ENCODE results near the gene KLHL40.
A peak's percentile ranks its signal among the peaks of the same experiment; 100 is the strongest.

KLHL40 gene

DNA sequence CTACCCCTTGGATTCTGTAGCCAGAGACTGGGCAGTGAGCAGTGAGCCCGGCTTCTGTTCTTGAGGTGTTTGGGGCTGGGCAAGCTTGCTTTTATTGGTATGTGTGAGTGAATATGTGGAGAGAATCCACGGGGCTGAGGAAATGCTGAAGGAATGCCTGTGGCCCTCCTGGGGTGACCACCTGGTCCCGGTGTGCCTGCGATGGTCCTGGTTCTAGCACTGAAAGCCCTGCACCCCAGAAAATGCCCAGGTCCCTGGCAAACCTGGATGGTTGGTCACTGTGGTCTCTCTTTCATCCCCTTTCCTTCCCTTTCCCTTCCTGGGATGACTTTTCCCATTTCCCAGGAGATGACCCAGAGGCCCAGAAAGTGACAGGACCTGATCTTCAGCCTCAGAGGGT lies 27.7 kb upstream of the KLHL40 start:
- no peak for DNase-seq

DNA sequence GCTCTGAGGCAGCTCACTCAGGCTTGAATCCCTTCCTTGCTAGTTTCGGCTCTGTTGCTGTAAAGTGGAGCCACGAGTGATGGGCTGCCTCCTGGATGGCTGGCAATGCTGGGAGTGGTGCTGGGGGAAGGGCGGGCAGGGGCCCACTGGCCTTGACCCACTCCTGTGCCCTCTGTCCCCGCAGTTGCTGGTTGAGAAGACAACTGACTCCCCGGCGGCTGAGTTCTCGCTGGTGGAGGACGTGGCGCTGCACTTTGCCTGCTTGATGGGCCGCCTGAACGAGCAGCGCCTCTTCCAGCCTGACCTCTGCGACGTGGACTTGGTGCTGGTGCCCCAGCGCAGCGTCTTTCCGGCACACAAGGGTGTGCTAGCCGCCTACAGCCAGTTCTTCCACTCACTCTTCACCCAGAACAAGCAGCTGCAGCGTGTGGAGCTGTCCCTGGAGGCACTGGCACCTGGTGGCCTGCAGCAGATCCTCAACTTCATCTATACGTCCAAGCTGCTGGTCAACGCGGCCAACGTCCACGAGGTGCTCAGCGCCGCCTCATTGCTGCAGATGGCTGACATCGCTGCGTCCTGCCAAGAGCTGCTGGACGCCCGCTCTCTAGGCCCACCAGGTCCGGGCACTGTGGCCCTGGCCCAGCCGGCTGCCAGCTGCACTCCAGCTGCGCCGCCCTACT lies 27.1 kb upstream of the KLHL40 start:
- no peak for DNase-seq

DNA sequence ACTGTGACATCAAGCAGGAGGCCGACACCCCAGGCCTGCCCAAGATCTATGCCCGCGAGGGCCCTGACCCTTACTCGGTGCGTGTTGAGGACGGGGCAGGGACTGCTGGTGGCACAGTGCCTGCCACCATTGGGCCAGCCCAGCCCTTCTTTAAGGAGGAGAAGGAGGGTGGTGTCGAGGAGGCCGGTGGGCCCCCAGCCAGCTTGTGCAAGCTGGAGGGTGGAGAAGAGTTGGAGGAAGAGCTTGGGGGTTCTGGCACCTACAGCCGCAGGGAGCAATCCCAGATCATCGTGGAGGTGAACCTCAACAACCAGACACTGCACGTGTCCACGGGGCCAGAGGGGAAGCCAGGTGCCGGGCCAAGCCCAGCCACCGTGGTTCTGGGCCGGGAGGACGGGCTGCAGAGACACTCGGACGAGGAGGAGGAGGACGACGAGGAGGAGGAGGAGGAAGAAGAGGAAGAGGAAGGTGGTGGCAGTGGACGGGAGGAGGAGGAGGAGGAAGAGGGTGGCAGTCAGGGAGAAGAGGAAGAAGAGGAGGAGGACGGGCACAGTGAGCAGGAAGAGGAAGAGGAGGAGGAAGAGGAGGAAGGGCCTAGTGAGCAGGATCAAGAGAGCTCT lies 26.5 kb upstream of the KLHL40 start:
- no peak for DNase-seq

DNA sequence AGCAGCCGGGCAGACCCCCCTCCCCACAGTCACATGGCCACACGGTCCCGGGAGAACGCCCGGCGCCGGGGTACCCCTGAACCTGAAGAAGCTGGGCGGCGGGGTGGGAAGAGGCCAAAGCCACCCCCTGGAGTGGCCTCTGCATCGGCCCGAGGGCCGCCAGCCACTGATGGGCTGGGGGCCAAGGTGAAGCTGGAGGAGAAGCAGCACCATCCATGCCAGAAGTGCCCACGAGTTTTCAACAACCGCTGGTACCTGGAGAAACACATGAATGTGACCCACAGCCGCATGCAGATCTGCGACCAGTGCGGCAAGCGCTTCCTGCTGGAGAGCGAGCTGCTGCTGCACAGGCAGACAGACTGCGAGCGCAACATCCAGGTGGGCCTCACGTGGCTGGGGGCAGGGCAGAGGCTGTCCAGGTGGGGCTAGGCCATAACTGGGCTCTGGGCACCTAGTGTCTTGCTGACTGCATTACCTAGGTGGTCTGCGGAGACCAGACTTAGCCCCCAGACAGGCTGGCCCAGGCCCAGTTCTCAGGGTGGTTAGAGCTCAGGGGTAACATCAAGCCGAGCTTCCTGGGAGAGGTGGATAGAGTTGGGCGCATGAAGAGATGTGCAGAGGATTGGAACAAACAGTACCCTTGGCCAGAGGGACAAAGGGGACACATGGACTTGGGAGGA lies 25.7 kb upstream of the KLHL40 start:
- DNase-seq = no peak

DNA sequence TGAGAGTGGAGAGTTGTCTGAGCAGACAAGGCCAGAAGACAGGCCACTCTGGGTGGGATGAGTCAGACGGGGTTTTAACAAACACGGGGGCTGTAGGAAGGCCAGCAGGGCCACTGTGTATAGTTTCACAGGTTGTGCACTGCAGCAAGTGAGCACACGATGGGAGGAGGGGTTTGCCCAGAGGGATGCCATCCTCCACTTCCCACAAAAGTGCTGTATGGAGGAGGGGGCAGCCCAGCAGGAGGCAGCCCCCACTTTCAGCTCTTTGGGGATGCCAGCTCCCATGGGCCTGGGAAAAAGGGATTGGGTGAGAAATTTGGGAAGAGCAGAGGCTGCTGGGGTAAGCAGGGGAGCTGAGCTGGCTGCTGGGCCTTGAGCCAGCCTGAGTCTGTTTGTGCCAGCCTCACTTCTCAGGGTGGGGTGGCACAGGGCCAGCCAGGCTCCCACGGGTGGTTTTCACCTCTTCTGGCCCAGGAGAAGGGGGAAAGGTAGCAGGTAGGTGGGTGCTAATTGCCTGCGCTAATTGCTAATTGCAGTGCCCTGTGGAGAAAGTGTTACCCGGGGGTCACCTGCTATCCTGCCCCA lies 25.1 kb upstream of the KLHL40 start:
- no peak for DNase-seq

DNA sequence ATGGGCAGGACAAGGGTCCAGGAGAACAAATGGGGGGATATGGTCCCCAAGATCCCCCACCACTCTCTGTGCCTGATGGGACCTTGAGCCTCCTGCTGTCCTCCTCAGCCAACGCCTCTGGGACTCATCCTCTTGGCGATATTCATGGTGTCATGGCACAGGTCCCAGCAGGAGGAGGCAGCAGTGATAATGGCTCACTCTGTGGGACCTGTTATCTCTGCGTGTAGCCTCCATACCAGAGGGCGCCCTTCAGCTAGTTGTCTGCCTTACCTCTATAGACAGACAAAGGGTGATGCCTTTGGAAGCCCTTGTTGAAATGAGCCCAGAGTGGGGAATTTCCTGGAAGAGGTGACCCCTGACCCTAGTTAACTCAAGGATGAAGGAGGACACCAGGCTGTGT lies 24.4 kb upstream of the KLHL40 start:
- DNase-seq = no peak

DNA sequence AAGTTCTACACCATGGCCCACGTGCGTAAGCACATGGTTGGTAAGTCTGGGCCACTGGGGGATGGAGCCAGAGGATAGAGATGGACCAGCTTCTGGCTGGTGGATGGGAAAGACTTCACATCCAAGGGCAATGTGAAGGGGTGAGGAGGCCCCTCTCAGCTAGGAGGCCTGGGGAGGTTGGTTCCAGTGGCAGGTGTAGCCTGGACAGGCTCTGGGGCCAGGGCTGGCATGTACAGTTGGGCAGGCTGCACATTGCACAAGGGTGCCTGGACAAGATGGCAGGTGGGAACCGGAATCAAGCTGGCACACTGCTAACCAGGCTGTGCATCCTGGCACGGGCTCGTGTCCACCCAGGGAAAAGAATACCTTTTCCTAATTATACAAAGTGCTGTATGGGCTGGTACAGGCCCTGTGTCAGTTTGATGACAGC lies 23.7 kb upstream of the KLHL40 start:
- no peak for DNase-seq

DNA sequence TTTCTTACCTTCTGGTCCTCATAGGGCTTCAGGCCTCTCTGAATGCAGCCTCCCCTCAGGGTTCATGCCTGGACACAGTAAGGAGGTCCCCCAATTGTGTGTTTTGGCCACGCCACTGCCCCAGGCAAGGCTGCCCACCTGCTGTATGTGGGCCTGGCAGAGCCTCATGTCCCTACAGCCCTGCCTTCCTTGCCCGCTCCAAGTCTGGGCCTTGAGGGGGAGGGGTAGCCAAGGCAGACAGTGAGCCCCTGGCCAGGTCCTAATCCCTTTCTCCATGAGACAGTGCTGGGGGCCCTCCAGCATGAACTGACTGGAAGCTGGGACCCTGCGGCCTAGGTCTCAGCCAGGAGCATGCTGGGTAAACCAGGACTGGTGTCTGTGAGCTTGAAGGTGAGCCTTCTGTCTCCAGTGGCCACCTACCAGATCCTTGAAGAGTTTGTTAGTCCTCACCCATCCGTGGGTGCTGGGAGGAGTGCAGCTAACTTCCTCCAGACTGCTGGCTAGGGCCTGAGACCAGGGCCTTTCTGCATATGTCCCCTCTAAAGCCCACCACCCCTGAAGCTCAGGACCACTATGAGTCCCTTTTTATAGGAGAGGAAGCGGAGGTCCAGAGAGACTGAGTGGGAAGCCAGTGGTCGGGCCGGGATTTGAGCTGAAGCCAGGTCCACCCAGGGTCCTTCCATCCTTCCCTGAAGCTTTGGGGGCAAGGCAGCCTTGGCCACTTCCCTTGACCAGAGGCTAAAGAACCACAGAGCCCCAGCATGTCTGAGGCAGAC lies 23.1 kb upstream of the KLHL40 start:
- no peak for DNase-seq

DNA sequence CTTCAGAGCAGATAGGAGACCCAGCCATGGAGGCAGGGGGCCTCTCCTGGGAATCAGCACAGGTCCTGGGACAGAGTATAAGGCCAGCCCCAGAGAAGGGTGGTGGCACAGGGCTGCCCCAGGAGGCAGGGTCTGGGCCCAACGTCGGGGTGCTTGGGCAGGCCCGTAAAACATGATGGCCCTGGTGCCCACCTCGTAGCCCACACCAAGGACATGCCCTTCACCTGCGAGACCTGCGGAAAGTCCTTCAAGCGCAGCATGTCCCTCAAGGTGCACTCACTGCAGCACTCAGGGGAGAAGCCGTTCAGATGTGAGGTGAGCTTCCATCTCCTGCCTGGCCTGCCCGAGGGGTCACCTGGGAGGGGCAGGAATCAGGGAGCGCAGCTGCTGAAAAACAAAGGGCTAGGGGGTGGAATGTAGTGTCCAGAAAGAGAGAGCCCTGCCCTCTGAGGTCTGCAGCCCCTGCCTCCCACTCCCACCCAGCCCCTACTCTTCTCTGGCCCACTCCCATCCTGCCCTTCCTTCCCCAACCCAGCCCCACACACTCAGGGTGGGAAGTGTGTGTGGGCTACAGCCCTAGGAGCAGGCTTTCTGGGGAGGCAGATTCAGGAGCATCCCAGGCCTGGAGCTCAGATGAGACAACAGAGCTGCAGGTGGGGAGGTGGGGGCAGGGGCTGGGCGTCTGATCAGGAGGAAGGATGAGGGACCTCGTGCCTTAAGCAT lies 22.4 kb upstream of the KLHL40 start:
- DNase-seq = no peak

DNA sequence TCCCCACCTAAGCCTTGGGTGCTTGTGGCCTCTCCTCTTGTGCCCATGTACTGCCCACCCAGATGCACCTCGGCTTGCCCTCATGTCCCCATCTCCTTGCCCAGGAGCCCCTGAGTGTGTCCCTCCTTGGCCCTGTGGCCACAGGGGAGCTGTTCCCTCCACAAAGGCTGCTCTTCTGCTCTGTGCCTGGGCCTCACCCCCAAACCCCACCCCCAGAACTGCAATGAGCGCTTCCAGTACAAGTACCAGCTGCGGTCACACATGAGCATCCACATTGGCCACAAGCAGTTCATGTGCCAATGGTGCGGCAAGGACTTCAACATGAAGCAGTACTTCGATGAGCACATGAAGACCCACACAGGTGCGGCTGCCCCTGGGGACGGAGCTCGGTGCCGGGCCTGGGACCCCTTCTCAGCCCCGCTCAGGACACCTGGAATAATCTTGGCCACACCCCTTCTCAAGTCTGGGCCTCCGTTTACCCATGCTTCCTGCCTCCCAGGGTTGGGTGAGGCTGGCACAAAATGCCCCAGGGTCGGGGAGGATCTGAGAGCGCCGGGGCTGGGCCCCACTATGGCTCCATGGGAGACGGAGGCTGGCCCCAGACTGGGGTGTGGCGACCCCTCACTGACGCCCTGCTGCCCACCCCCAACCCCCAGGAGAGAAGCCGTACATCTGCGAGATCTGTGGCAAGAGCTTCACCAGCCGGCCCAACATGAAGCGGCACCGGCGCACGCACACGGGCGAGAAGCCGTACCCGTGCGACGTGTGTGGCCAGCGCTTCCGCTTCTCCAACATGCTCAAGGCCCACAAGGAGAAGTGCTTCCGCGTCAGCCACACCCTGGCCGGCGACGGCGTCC lies 21.5 kb upstream of the KLHL40 start:
- no peak for DNase-seq

DNA sequence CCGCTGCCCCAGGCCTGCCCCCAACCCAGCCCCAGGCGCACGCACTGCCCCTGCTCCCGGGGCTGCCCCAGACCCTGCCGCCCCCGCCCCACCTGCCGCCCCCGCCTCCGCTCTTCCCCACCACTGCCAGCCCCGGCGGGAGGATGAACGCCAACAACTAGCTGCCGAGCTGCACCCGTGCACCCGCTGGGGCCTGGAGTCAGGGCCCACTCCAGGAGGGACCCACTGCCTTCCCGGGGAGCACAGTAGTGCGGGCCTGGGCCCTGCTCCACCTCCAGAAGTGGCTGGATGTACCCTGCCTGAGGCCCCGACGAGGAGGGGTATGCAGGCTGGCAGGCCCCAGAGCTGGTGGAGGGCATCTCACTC lies 20.9 kb upstream of the KLHL40 start:
- DNase-seq = no peak

DNA sequence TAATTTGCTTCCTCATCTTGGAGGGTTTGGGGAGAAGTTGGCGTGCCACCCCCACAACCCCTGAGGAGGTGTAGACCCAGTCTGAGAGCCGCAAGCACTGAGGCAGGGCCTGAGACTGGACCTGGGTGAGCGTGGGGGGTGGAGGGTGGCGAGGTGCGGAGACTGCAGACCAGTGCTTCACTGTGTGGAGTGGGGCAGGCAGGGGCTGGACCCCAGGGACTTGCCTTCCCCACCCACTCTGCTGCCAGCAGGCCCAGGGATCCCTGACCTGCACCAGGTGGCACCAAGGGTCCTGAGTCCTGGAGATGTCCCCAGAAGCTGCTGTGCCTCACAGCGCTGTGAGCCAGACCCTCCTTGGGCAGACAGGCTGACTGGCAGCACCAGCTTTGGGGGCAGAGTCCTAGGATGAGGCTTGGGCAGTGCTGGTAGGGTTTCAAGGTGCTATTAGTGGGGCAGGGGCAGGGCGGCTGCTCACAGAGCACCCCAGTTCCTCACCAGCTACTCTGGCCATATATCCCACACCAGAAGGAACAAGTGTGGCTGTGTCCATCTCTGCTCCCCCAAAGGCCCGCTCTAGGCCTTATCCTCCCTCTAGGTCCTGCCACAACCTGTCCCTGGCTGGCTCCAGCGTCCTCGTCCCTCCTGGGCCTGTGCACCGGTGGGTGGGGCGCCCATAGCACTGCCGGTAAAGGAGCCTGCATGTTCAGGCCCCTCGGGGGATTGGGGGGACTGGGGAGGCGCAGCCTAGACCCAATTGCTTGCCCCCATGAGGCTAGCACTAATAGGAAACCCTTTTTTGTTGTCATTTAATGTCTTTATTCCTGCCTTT lies 20.1 kb upstream of the KLHL40 start:
- DNase-seq = no peak

DNA sequence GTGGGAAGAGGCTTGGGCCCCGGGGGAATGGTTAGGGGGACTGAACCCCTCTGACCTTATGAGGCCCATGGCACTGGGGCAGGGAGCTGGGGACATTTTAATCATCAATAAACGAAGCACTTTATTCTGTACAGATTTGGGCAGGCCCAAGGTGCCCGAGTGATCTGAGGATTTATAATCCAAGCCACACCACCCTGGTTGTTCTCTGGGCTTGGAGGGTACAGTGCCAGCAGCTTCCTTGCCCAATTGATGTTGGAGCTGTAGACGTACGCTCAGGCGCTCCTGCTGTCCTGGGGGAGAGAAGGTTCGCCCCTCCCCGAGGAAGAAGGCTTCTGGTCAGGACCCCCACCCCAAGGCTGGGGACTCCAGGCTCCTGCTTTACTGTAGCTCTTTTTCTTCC lies 19.3 kb upstream of the KLHL40 start:
- no peak for DNase-seq

DNA sequence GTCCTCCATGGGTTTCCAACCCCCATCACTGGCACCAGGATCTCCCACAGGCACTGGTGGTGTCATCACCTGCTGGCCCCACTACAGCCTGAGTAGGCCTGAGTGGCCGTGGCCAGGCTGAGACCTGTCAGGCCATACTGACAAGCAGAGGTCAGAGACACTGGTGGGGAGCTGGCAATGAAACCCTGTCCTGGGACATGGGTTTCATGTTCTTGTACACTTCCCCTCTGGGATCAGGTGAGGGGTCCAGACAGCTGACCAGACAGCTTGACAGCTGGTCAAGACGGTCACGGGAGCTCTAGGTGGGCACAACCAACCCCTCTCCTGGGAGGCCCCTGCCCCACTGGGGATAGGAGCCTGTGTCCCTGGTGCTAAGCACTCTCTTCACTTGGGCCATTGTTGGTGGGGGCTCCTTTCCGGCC lies 18.7 kb upstream of the KLHL40 start:
- peak; percentile 50 for DNase-seq

DNA sequence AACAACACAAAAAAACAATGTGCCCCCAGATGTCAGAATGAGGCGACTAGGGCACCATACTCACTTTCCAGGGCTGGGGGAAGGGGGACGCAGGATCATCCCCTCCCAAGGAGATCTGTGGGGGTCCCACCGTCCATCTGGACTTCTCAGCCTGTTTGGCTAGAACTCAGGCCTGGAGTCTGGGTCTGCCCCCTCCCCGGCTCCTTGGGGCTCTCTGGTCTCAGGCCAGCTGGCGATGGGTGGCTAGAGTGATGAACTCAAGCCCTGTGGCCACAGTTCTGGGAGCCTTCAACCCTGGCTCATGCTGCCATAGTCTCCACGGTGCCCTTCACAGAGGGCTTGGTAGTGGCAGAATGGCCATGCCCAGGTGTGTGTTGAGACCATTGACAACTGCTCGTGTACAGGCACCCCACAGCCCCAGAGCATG lies 18.2 kb upstream of the KLHL40 start:
- no peak for DNase-seq

DNA sequence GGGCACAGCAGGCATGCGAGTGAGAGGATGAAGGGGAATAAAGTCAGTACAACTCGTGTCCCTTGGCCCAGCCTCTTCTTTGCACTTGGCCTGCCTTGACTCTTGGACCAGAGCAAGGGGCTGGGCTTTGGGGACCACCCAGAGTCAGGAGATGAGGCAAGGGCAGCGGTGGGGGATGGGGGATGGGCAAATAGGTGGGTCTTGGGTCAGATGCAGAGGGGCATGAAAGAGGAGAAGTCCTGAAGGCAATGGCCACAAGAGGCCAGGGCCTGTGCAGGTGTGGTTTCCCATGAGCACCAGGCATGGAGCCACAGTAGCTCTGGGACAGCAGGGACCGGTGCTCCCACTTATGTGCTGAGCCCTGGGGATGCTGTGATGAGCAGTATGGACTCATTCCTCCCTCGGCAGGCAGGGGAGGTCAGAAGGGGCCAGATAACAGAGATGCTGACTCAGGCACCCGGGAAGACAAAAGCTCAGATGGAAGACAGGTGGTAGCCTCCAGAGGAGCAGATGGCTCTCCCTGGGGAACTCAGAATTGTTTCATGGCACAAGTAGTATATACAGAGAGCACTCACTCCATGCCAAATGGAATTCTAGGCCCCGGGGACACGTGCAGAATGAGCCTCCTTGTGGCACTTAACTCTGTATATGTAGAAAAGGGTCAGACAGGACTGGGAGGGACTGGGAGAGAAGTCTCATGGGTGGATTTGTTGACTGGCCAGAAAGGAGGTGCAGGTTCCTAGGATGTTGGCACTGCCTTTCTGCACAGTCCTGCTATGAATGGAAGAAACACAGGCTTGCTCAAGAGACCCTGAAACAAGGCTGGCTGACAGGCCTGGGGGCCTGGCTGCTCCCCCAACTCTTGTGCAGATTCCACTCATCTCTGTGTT lies 17.6 kb upstream of the KLHL40 start:
- DNase-seq = peak; percentile 46

DNA sequence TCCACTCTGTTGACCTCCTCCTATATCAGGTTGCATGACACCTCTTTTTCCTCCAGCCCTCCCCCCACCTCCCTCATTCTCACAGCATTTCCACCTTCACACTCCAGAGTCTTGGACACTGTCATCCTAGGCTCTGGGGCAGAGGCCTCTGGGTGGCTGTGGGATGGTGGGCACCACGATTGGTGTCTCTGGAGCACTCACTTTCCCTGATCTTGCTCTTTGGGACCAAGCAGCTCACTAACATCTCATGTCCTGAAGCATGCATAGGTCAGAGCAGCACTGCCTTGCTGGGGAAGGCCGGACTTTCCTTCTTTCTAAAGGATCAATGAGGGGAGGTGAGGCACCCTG lies 16.9 kb upstream of the KLHL40 start:
- no peak for DNase-seq

DNA sequence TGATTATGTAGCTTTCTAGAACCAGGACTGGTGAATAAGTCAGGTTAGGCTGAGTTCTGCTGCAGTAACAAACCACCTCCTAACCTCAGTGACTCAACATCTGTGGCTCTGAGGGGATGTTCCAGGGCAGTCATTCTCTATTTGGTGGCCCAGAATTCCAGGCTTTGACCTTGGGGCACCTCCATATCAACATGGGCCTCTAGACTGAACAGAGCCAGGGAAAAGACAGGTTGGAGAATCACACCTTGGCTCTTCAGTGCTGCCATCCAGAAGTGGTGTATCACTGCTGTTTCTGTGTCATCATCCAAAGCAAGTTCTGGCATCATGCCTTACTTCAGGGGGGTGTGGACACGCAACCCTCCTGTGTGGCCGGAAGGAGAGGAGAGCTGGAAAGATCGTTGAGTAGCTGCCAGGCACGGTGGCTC lies 16.5 kb upstream of the KLHL40 start:
- no peak for DNase-seq

DNA sequence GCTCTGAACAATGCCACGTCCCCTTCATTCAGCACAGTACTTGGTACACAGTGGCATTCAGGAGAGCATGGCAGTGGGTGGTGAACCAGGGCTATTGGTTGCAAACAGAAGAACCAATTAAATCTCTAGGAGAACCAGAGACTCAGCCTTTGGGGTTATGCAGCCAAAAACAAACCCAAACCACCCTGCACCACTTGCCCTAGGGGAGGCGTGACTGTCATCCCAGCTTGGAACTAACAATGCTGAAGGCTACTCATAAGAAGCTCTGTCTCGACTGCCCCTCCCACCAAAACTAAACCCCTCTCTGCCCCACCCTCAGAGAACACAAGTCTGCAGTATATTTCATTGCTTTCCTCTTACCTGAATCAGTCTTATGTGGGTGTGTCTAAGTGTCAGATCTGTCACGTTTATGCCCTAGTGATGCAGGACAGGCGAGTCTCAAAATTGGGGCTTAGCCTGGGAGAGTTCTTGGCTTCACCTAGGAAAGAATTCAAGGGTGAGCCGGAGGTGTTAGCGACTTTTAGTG lies 15.2 kb upstream of the KLHL40 start:
- DNase-seq = no peak
